COLO668 (cell line): Measurements from ENCODE around the gene HDAC11.
"Not testable (repeated sequence)": the region's sequence is repeated elsewhere in the genome, so short reads cannot be mapped to it uniquely, and the experiment has no call there.

Experiments used
- DNase-seq: peaks from one replicate; lab custom pipeline; 2025; ENCODE audit not compliant: unreplicated experiment; lab: John Stamatoyannopoulos, UW

Gene HDAC11

GRCh38 chr3:13479582-13480339 is at the start of gene HDAC11:
Gene HDAC11 (plus strand): TSS chr3:13480306. CDS start chr3:13480348, 42 bp downstream.
- peak; percentile 94 for DNase-seq

GRCh38 chr3:13430411-13430875 is 49.7 kb upstream of the HDAC11 start:
- DNase-seq: not testable (repeated sequence)

GRCh38 chr3:13432093-13432492 is 48.0 kb upstream of the HDAC11 start:
- no peak for DNase-seq

- DNase-seq: no peak
Measured at GRCh38 chr3:13433912-13434311, 46.2 kb upstream of the HDAC11 start.

- not testable (repeated sequence) for DNase-seq
Measured at GRCh38 chr3:13436213-13436612, 43.9 kb upstream of the HDAC11 start.

GRCh38 chr3:13440204-13440817 is 39.8 kb upstream of the HDAC11 start:
- DNase-seq: no peak

- DNase-seq: not testable (repeated sequence)
Measured at GRCh38 chr3:13442882-13443281, 37.2 kb upstream of the HDAC11 start.

- peak; percentile 22 for DNase-seq
Measured at GRCh38 chr3:13451301-13451673, 28.8 kb upstream of the HDAC11 start.

- no peak for DNase-seq
Measured at GRCh38 chr3:13452490-13453335, 27.4 kb upstream of the HDAC11 start.

- no peak for DNase-seq
Measured at GRCh38 chr3:13455644-13456043, 24.5 kb upstream of the HDAC11 start.

- DNase-seq: no peak
Measured at GRCh38 chr3:13457593-13457992, 22.5 kb upstream of the HDAC11 start.

GRCh38 chr3:13459605-13460340 is 20.3 kb upstream of the HDAC11 start:
- no peak for DNase-seq

- DNase-seq: no peak
Measured at GRCh38 chr3:13460341-13460736, 19.8 kb upstream of the HDAC11 start.

- peak; percentile 76 for DNase-seq
Measured at GRCh38 chr3:13461169-13462124, 18.7 kb upstream of the HDAC11 start.

- DNase-seq: no peak
Measured at GRCh38 chr3:13462125-13462629, 17.9 kb upstream of the HDAC11 start.

GRCh38 chr3:13462822-13463221 is 17.3 kb upstream of the HDAC11 start:
- DNase-seq: no peak

- no peak for DNase-seq
Measured at GRCh38 chr3:13463618-13464400, 16.3 kb upstream of the HDAC11 start.

- DNase-seq: no peak
Measured at GRCh38 chr3:13465236-13465873, 14.8 kb upstream of the HDAC11 start.
